ENCODE results near the gene HERPUD2. TPM values are rescaled to one million over a fixed set of nuclear protein-coding genes. Genes with fewer than 3 reads are reported as not detected.

HERPUD2 gene
- total and polyA plus RNA-seq, 2 donors (not counting 3 experiments of a cell fraction or from before 2014, with no cell fraction given) = 33.9 to 42.0 TPM

GRCh38 chr7:35718047-35718446, 23.1 kb upstream of the HERPUD2 start:
- Histone ChIP-seq H3K36me3 (ENCODE audit: control insufficient read depth in 2 of 2, extremely low read depth in 1 of 2, insufficient read depth in 2 of 2, low read length in 2 of 2) (no peaks in the 10 kb centered on the region), H3K4me1 (ENCODE audit: control insufficient read depth, extremely low read depth, insufficient read depth, low read length) (no peaks in the 10 kb centered on the region), H3K4me2 (ENCODE audit: insufficient read depth, low read length) (no peak overlapping the region), H3K27ac (ENCODE audit: insufficient read depth, low read depth, low read length) (no peak overlapping the region), H3K9me3 (replicated peaks; ENCODE audit: control insufficient read depth, insufficient read depth, low read length) (no peaks in the 10 kb centered on the region), H3K4me3 (replicated peaks in 1 of 3; ENCODE audit: insufficient read depth in 1 of 3, low read depth in 1 of 3, low read length in 3 of 3) (no peak overlapping the region), H3K79me2 (ENCODE audit: control insufficient read depth, insufficient read depth, low read length) (no peaks in the 10 kb centered on the region), H2AFZ (ENCODE audit: low read depth, low read length) (no peak overlapping the region), H4K20me1 (replicated peaks; ENCODE audit: control insufficient read depth, extremely low read depth, insufficient read depth, low read length) (no peaks in the 10 kb centered on the region), H3K9me1 (replicated peaks; ENCODE audit: control insufficient read depth, extremely low read depth, insufficient read depth, low read length) (no peaks in the 10 kb centered on the region), H3K27me3 (ENCODE audit: control insufficient read depth in 2 of 2, insufficient read depth in 2 of 2, low read length in 2 of 2) (peaks cover 14 to 23% of the 10 kb centered on the region in 2 experiments), H3K9ac (replicated peaks; ENCODE audit: extremely low read depth, insufficient read depth, low read length) (no peak overlapping the region)
- BruUV-seq (replicated peaks) = no TSS peak
- ChIA-PET CTCF (no interaction called here), POLR2A (no interaction called here)
- no peak for DNase-seq (ENCODE audit: low read depth, low spot score)
- TF ChIP-seq GATA2 (IDR thresholded peaks at IDR 0.05; ENCODE audit: insufficient read depth, insufficient read length, low read depth, low read length) = no peak
- no peak for TF ChIP-seq FOS (IDR thresholded peaks at IDR 0.05; ENCODE audit: borderline replicate concordance, insufficient read depth, low read length)
- no peak for TF ChIP-seq CTCF (IDR thresholded peaks at IDR 0.05; ENCODE audit: extremely low read depth in 1 of 2, insufficient read depth in 1 of 2, low read depth in 1 of 2, low read length in 2 of 2)
- TF ChIP-seq EZH2 (IDR thresholded peaks at IDR 0.05; ENCODE audit: borderline replicate concordance, low read depth, low read length, severe bottlenecking) = no peak
- no peak for TF ChIP-seq POLR2A (IDR thresholded peaks at IDR 0.05; ENCODE audit: low read depth, low read length)
- dilution Hi-C loops (cut with MboI; ENCODE audit: extremely low pct_ligation_motif_present, low sequenced_read_pairs) = no loop called here
- no peak for FAIRE-seq
- intact Hi-C loops (cut with micrococcal nuclease) = no loop called here

GRCh38 chr7:35717516-35717915, 22.6 kb upstream of the HERPUD2 start:
- no peaks in the 10 kb centered on the region for H3K9me1 ChIP-seq (replicated peaks; ENCODE audit: control insufficient read depth, extremely low read depth, insufficient read depth, low read length)
- CTCF ChIA-PET = no interaction called here
- H3K9me3 ChIP-seq (replicated peaks; ENCODE audit: control insufficient read depth, insufficient read depth, low read length) = no peaks in the 10 kb centered on the region
- H3K4me1 ChIP-seq (ENCODE audit: control insufficient read depth, extremely low read depth, insufficient read depth, low read length) = no peaks in the 10 kb centered on the region
- TF ChIP-seq MAX (IDR thresholded peaks at IDR 0.05; ENCODE audit: insufficient read depth, insufficient read length) (no peak), POLR2AphosphoS5 (IDR thresholded peaks at IDR 0.05; ENCODE audit: insufficient read depth, low read depth, low read length) (no peak), EZH2 (IDR thresholded peaks at IDR 0.05; ENCODE audit: borderline replicate concordance, low read depth, low read length, severe bottlenecking) (no peak), FOS (IDR thresholded peaks at IDR 0.05; ENCODE audit: borderline replicate concordance, insufficient read depth, low read length) (no peak), MYC (IDR thresholded peaks at IDR 0.05; ENCODE audit: low read depth, low read length) (no peak), POLR2A (IDR thresholded peaks at IDR 0.05; ENCODE audit: low read depth, low read length) (no peak), JUN (IDR thresholded peaks at IDR 0.05; ENCODE audit: borderline replicate concordance, insufficient read depth, insufficient read length, low read depth) (no peak), CTCF (IDR thresholded peaks at IDR 0.05; ENCODE audit: extremely low read depth in 1 of 2, insufficient read depth in 1 of 2, low read depth in 1 of 2, low read length in 2 of 2) (no peak), GATA2 (IDR thresholded peaks at IDR 0.05; ENCODE audit: insufficient read depth, insufficient read length, low read depth, low read length) (no peak)
- DNase-seq (ENCODE audit: low read depth, low spot score) (no peak), FAIRE-seq (no peak)
- H2AFZ ChIP-seq (ENCODE audit: low read depth, low read length) = no peak overlapping the region
- no peaks in the 10 kb centered on the region for H3K36me3 ChIP-seq (ENCODE audit: control insufficient read depth in 2 of 2, extremely low read depth in 1 of 2, insufficient read depth in 2 of 2, low read length in 2 of 2)
- no peak overlapping the region for H3K9ac ChIP-seq (replicated peaks; ENCODE audit: extremely low read depth, insufficient read depth, low read length)
- intact Hi-C loops (cut with micrococcal nuclease) = no loop called here
- H3K4me2 ChIP-seq (ENCODE audit: insufficient read depth, low read length) = no peak overlapping the region
- H3K79me2 ChIP-seq (ENCODE audit: control insufficient read depth, insufficient read depth, low read length) = no peaks in the 10 kb centered on the region
- no TSS peak for BruUV-seq (replicated peaks)
- no peak overlapping the region for H3K4me3 ChIP-seq (replicated peaks in 1 of 3; ENCODE audit: insufficient read depth in 1 of 3, low read depth in 1 of 3, low read length in 3 of 3)
- POLR2A ChIA-PET = no interaction called here
- dilution Hi-C loops (cut with MboI; ENCODE audit: extremely low pct_ligation_motif_present, low sequenced_read_pairs) = no loop called here
- H4K20me1 ChIP-seq (replicated peaks; ENCODE audit: control insufficient read depth, extremely low read depth, insufficient read depth, low read length) = no peaks in the 10 kb centered on the region
- no peak overlapping the region for H3K27ac ChIP-seq (ENCODE audit: insufficient read depth, low read depth, low read length)
- peaks cover 14 to 23% of the 10 kb centered on the region in 2 experiments for H3K27me3 ChIP-seq (ENCODE audit: control insufficient read depth in 2 of 2, insufficient read depth in 2 of 2, low read length in 2 of 2)

Measured in endothelial cell of umbilical vein (primary cell).